Measurements from ENCODE around the gene SART3.

The SART3 gene

GRCh38 chr12:108560752-108561719 lies at the start of gene SART3:
Gene SART3 (minus strand): TSS chr12:108561173. CDS start chr12:108561154, 19 bp downstream.
- DNase-seq (ENCODE audit: low spot score) = peak; percentile 87

DNA sequence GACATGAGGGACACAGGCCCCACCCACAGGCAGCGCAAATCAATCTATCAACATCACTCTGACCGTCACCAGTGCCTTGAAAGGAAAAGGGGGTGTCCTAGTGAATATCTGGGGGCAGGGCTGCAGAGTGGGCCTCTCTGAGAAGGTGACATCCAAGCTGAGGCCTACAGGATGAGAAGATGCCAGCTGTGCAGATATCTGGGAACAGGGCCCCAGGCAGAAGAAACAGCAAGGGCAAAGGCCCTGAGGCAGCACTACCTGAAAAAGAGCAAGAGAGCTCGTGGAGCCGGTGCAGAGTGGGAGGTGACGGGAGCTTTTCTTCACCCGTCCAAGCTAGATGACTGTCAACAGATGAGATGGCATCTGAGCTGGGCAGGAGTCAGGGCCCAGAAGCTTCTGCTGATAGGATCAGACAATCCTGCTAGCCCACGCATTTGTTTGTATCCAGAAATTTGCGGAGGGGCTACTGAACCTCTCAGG lies 49.4 kb upstream of the SART3 start:
- no peak for DNase-seq (ENCODE audit: low spot score)

GRCh38 chr12:108609537-108610335 lies 48.8 kb upstream of the SART3 start:
- no peak for DNase-seq (ENCODE audit: low spot score)

GRCh38 chr12:108608616-108609015 lies 47.6 kb upstream of the SART3 start:
- DNase-seq (ENCODE audit: low spot score) = no peak

GRCh38 chr12:108607981-108608600 lies 47.1 kb upstream of the SART3 start:
- DNase-seq (ENCODE audit: low spot score) = no peak

- no peak for DNase-seq (ENCODE audit: low spot score)
These were observed 45.5 kb upstream of the SART3 start for GRCh38 chr12:108606492-108606891.

DNA sequence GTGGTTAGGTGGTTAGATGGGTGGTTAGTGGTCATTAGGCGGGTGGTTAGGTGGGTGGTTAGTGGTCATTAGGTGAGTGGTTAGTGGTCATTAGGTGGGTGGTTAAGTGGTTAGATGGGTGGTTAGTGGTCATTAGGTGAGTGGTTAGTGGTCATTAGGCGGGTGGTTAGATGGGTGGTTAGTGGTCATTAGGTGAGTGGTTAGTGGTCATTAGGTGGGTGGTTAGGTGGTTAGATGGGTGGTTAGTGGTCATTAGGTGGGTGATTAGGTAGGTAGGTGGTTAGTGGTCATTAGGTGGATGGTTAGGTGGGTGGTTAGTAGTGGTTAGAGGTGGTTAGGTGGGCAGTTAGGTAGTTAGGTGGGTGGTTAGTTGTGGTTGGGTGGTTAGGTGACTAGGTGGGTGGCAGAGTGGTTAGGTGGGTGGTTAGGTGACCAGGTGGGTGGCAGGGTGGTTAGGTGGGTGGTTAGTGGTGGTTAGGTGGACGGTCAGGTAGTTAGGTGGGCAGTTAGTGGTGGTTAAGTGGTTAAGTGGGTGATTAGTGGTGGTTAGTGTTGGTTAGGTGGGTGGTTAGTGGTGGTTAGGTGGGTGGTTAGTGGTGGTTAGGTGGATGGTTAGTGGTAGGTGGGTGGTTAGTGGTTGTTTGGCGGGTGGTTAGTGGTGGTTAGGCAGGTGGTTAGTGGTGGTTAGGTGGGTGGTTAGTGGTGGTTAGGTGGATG lies 44.9 kb upstream of the SART3 start:
- no peak for DNase-seq (ENCODE audit: low spot score)

DNA sequence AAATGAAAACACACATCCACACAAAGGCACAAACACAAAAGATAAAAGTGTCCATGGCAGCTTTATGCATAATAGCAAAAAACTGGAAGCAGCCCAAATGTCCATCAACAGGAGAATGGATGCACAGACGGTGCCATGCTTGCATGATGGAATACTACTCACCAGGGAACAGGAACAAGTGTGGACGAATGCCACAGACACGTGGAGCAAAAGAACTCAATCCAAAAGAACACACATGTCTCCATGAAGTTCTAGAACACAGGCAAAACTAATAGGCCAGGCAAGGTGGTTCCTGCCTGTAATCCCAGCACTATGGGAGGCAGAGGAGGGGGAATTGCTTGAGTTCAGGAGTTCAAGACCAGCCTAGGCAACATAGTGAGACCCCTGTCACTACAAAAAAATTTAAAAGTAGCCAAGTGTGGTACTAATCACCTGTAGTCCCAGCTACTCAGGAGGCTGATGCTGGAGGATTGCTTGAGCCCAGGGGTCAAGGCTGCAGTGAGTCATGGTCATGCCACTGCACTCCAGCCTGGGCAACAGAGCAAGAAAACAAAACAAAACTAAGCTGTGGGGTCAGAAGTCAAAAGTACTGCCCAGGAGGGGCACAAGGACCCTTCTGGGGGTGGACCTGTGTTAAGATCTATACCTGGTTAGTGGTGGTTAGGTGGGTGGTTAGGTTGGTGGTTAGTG lies 44.2 kb upstream of the SART3 start:
- DNase-seq (ENCODE audit: low spot score) = no peak

- no peak for DNase-seq (ENCODE audit: low spot score)
These were observed 43.4 kb upstream of the SART3 start for GRCh38 chr12:108604208-108604941.

- DNase-seq (ENCODE audit: low spot score) = no peak
These were observed 42.8 kb upstream of the SART3 start for GRCh38 chr12:108603743-108604142.

DNA sequence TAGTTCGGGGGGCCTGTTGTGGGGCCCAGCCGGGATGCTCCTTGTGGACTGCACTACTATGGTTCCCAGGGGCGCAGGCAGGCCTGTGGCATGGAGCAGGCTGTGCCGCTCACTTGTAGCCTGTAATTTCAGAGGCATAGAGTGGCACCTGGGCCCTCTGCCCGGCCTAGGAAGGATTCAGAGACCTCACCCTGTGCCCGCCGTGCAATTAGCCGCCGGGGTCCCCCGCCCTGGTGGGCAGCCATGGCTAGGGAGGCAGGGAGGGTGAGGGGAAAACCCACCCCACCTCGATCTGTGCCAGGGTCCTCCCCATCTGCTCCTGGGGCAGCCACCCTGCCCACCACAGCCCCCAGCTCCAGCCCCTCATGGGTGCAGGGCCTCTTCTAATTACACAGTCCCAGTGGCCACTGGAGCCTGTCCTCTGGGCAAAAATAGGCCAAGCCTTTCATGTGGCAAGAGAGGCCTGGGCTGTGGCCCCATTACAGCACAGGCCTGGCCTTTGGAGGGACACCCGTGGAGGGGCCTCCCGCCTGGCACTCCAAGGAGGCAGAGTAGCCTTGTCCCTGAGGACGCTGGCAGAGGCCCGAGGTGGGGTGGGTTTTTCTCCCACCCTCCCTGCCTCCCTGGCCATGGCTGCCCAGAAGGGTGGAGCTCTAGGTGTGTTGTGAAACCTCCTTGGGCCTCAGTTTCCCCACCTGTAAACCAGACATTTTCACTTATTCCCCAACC lies 42.2 kb upstream of the SART3 start:
- no peak for DNase-seq (ENCODE audit: low spot score)

DNA sequence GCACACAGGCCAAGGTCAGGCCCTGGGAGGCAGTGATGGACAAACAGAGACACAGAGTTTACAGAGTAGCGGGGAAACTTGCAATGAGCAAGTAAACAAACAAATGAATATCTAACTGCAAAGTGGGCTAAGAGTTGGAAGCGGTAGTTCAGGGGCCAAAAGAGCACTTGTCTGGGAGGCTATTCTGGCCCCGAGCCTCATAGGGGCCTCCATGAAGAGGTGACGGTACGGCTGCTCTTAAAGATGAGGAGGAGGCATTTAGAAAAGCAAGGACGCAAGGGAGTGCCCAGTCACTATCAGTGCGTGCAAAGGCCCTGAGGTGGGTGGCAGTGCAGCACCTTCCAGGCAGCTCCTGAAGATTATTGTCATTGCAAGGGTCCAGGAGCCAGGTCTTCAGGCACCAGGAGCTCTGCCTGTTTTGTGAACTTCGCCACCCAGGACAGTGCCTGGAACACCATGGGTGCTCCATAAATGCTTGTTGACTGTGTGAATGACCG lies 41.3 kb upstream of the SART3 start:
- DNase-seq (ENCODE audit: low spot score) = no peak

GRCh38 chr12:108600702-108601007 lies 39.7 kb upstream of the SART3 start:
- DNase-seq (ENCODE audit: low spot score) = no peak

DNA sequence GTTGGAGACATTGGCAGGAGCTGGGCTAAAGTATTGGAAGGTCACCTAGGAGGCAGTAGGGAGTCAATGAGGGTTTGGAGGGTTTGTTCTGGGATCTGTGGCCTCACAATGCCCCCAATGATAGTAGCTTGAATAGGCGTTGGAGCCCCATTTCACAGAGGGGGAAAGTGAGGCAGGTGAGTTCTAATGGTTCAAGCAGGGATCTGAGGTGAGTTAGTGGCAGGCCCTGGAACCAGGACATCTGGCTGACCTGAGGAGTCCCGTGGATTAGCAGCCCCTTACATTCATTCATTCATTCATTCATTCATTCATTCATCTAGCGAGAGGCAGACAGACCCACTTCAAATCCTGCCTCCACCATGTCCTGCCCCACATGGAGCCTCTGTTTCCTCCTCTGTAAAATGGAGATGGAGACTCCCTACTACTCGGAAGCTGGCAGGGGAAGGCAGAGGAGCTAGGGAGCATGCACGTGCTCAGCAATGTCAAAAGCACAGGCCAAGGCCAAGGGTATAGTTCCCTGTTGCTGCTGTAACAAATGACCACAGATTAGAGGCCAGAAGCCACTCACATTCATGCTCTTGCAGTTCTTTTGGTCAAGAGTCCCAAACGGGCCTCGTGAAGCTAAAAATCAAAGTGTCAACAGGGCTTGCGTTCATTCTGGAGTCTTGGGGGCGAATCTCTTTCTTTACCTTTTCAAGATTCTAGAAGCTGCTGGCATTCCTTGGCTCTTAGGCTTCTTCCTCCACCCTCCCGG lies 39.2 kb upstream of the SART3 start:
- no peak for DNase-seq (ENCODE audit: low spot score)

GRCh38 chr12:108599541-108599940 lies 38.6 kb upstream of the SART3 start:
- DNase-seq (ENCODE audit: low spot score) = no peak

DNA sequence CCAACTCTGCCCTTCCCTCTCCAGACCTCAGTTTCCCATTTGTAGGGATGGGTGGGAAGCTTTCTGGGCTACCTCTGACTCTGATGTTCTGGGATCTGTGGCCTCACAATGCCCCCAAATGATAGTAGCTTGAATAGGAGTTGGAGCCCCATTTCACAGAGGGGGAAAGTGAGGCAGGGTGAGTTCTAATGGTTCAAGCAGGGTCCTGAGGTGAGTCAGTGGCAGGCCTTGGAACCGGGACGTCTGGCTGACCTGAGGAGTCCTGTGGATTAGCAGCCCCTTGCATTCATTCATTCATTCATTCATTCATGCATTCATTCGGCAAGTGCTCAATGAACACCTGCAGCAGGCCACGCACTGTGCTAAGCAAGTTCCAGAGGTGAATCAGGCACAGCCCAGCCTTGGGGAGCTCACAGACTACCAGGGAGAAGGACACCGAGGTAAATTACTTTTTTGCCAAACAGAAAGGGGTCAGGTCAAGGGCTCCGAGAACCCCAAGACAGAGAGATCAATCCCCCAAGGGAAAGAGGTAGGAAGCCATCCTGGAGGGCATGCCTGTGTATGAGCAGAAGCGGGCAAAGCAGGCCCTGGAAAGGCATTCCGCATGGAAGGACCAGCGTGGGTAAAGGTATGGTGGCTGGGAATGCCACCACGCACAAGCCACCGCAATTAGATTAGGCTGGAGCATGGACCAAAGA lies 37.7 kb upstream of the SART3 start:
- no peak for DNase-seq (ENCODE audit: low spot score)

DNA sequence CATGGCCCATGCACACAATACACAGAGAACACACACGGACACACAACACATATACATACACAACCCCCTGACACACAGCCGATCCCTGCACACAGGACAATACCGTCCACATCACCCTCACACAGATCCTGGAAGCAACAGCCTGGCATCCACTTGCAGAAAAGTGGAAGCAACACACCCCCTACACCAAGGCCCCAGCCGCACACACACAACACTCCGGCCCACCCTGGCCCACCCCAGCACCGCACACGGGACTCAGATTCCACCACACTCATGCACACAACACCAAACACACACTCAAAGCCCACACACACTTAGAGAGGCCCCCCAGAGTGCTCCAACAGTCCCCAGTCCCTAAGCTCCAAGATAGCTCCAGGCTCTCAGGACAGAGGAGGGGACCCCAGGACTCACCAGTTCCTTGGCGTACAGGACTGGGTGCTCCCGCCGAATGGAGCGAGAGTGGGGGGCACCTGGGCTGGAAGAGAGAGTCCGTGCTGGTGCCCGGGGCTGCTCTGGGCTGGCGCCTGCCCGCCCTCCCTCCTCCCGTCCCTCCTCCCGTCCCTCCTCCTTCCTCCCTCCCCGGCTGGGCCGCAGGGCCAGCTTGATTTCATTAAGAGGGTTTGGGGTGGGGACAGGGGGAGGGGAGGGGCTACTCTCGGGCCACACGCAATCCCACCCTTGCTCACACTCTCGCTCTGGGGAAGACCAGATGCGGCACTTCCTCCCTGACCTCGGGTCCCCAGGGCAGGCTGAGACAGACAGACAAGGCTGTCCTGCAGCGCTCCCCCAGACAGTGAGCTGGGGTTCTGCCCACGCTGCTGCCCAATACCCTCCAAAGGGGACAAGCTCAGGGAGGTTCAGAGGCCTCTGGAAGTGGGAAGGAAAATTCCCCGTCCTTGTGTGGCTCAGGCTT lies 36.8 kb upstream of the SART3 start, which contains the start of gene TMEM119:
TMEM119 (minus strand) TSS at position 526 of the 913 bp plus-strand sequence. CDS start 5,701 bp downstream, outside the sequence.
- peak; percentile 59 for DNase-seq (ENCODE audit: low spot score)
